ENCODE measurements around the gene MED7.
"Not testable (repeated sequence)": the region's sequence is repeated elsewhere in the genome, so short reads cannot be mapped to it uniquely, and the experiment has no call there.

MED7 gene, protein sequence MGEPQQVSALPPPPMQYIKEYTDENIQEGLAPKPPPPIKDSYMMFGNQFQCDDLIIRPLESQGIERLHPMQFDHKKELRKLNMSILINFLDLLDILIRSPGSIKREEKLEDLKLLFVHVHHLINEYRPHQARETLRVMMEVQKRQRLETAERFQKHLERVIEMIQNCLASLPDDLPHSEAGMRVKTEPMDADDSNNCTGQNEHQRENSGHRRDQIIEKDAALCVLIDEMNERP

GRCh38 chr5:157142317-157143126, at the start of gene MED7:
Gene MED7 (minus strand): TSS chr5:157142865. CDS start chr5:157139431, 3,434 bp downstream.
- DNase-seq (ENCODE audit: low spot score): peak; percentile 99

DNA sequence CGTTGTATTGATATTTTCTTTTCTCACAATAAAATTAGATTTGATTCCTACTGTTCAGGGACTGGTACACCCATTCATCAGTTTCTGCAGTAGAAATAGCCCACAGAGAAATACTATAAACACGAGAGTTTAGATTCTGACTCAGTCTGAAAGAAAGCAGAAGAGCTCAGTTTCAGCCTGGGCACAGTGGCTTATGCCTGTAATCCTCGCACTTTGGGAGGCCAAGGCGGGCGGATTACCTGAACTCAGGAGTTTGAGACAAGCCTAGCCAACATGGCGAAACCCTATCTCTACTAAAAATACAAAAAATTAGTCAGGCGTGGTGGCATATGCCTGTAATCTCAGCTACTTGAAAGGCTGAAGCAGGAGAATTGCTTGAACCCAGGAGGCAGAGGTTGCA, 46.6 kb upstream of the MED7 start:
- no peak for DNase-seq (ENCODE audit: low spot score)

- no peak for DNase-seq (ENCODE audit: low spot score)
Measured at GRCh38 chr5:157188270-157188669, 45.6 kb upstream of the MED7 start.

DNA sequence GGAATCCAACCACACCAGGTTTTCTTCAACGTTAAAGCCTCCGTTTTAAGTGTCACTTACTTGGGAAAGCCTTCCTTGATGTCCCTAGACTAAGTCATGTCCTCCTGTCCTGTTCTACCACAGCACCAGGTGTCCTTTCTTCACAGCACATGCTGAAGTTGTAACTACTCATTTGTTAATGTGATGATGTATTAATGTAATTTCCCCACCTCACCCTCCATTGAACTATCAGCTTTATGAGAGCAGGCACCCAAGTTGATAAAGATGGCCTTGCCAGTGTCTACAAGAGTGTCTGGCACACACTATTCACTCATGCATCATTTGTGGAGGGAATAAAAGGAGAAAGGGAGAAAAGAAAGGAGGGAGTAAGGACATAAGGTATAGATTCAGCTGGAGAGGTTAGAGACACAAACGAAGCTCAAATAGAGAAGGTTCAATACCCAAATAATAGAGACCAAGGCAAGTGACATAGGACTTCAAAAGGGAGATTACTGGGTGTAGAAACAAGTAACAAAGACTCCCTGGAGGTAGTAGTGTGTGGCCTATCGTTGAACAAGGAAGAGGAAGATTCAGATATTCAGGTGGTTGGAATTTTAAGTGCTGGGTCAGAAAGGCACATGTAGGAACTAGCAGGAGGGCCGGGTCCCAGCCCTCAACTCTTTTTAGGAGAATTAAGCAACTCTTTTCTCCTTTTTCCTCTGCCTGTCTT, 44.5 kb upstream of the MED7 start:
- DNase-seq (ENCODE audit: low spot score): no peak

GRCh38 chr5:157186309-157187045, 43.8 kb upstream of the MED7 start:
- DNase-seq (ENCODE audit: low spot score): no peak

DNA sequence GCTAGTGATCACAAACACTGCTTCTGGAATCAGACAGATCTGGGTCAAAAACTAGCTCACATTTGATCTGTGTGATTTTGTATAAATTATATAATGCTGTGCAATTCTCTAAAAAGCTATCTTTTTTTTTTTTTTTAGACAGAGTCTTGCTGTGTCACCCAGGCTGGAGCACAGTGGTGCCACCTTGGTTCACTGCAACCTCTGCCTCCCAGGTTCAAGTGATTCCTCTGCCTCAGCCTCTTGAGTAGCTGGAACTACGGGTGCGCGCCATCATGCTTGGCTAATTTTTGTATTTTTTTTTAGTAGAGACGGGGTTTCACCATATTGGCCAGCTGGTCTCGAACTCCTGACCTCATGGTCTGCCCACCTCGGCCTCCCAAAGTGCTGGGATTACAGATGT, 42.5 kb upstream of the MED7 start:
- DNase-seq (ENCODE audit: low spot score): not testable (repeated sequence)

DNA sequence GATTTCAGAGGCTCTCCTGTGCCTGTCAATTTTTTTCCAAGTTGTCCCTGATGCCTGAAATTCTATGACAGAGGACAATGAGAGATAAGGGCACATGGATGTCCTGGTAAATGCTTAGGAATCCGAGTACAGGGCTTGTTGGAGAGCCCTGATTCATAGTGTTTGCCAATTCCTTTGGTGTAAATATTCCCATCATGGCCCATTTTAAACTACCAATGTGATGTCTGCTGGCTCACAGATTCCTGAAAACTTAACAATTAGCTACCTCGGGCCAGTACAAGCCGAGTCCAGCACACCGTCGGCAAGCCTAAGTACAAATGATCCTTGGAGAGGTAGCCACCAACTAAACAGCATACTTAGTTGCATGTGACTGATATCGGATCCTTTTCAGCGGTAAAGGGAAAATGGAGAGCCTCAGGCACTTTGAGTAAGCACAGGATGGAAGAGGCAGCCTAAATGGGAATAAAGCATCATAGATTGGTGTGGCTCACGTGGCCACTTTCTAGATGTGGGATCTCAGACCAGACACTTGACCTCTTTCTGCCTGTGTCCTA, 41.5 kb upstream of the MED7 start:
- DNase-seq (ENCODE audit: low spot score): no peak

GRCh38 chr5:157182143-157182757, 39.6 kb upstream of the MED7 start:
- no peak for DNase-seq (ENCODE audit: low spot score)

DNA sequence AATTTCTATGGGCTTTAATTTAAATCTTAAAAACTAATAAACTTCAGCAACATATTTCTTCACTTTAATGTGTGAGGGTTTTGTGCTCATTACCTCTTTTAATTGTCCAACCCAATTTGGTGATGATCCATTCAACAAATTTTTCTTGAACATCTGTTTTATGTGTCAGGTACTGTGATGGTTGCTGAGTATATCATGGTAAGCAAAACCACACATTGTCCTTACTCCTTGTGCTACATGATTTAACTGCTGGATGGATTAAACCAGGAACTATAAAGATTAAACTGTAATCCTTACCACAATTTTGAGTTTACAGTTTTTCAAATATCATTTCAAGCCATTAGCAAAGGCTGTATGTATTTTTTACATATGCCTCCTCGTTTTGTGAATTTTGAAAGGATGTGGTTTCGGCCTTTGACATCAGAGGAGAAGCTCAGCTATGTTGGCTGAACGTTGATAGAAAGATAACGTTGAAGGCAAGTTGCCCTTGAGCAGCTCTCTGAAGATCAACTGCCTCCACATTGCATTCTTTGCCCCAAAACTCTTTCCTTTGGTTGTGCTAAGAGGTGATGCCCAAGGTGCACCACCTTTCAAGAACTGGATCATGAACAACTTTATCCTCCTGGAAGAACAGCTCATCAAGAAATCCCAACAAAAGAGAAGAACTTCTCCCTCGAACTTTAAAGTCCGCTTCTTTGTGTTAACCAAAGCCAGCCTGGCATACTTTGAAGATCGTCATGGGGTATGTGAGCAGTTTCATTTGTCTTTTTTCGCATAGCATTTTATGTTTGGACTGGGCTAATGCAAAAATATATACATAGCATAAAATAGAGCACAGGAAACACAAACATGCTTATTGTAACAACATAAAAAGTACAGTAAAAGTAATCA, 38.0 kb upstream of the MED7 start, which contains the start of gene ITK:
TSS of gene ITK (plus strand) at position 467 of the 891 bp plus-strand sequence. CDS start at position 605, 138 bp downstream.
- DNase-seq (ENCODE audit: low spot score): no peak

GRCh38 chr5:157178966-157179365, 36.3 kb upstream of the MED7 start:
- DNase-seq (ENCODE audit: low spot score): no peak

- no peak for DNase-seq (ENCODE audit: low spot score)
Measured at GRCh38 chr5:157177953-157178352, 35.3 kb upstream of the MED7 start.

GRCh38 chr5:157175071-157175612, 32.5 kb upstream of the MED7 start:
- no peak for DNase-seq (ENCODE audit: low spot score)

DNA sequence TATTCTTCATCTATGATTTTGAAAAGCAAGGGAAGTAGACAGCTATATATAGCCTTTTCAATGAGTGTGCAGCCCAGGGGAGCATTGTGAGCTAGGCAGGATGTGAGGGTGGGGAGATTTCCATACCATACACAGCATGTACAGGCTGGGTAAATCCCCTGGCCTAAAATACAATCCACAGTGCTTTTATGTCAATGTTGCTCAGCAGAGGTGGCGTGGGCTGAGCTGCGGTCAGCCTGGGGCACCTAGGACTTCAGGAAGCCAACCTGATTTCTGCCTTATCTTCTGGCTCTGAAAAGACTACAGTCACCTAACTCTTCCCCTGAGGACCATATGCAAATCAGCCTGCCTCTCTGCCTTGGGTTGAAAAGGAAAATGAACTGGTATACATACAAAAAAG, 29.7 kb upstream of the MED7 start:
- DNase-seq (ENCODE audit: low spot score): no peak

DNA sequence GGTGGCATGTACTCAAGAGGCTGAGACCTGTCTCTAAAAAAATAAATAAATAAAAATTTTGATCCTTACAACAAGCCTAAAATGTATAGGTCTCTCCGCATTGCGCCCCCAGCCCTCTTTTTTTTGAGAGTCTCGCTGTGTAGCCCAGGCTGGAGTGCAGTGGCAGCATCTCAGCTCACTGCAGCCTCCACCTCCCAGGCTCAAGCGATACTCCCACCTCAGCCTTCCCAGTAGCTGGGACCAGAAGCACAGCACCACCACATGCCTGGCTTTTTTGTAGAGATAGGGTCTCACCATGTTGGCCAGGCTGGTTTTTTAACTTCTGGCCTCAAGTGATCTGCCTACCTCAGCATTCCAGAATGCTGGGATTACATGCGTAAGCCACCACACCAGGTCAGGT, 25.6 kb upstream of the MED7 start:
- DNase-seq (ENCODE audit: low spot score): no peak

GRCh38 chr5:157167214-157167621, 24.6 kb upstream of the MED7 start:
- no peak for DNase-seq (ENCODE audit: low spot score)

DNA sequence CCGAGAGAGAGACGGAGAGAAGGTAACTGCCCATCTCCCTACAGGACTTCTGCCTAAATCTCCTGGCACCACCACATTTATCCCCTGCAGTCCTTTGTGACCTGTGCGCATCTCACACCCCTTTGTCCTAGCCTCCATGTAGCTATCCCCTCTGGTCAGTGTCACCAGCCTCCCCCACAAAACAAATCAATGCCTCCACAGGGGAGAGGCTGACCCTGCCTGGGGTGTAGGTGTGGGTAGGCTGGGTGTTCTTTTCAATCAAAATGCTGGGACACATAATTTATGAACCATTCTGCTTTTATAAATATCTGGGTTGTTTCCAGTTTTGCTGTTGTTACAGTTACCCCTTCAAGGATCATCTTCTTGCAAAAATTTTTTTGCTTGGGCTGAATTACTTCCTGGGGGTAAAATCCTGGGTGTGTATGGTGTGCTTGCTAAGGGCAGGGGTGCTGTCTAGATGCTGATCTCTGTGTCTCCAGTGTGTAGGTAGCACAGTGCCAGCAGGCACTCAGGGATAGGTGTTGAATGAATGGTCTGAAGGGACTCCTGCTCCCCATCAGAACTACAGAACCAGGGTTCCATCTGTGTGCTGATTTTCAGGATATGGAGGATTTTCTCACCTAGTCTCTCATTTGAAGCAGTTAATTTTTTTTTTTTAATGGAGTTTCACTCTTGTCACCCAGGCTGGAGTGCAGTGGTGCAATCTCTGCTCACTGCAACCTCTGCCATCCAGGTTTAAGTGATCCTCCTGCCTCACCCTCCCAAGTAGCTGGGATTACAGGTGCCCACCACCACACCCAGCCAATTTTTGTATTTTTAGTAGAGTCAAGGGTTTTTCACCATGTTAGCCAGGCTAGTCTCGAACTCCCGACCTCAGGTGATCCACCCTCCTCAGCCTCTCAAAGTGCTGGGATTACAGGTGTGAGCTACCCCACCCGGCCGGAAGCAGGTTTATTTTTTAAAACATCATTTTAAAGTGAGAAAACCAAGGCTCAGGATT, 23.8 kb upstream of the MED7 start, which contains the start of gene GARIN3:
TSS of gene GARIN3 (minus strand) at position 51 of the 1,000 bp plus-strand sequence. CDS start 96 bp downstream, outside the sequence.
- DNase-seq (ENCODE audit: low spot score): no peak

- DNase-seq (ENCODE audit: low spot score): no peak
Measured at GRCh38 chr5:157165668-157166067, 23.0 kb upstream of the MED7 start.

DNA sequence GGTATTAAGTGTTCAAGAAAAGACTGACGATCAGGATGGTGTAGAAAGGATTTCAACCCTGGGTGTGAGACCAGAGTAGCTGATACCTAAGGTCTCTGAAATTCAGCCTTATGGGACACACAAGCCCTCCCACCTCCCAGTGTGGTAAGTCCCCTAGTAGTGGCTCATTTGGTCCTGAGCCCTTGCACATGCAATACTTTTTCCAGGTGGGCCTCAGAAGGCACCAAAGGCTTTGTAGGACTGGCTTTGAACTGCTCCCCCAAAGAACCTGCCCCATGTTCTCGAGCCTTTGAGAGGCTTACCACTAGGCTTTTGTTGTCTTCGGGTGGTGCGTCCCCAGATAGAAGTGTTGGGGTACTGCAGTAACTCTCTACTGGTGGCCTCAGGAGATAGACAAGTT, 22.6 kb upstream of the MED7 start:
- DNase-seq (ENCODE audit: low spot score): no peak

DNA sequence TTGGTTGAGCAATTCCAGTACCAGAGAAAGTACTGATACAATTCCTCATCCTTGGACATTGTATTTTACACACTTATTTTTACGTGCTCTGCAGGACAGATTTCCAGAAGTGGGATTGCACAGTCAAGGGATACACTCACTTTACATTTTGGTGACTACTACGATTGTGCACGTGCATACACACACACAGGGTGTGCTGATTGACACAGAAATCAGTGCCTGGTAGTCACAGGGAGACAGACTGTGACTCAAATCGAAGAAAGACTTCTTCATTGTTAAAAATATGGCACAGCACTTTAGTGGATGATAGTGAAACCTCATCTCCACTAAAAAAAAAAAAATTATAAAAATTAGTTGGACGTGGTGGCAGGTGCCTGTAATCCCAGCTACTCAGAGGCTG, 21.9 kb upstream of the MED7 start:
- no peak for DNase-seq (ENCODE audit: low spot score)

Measured in hematopoietic multipotent progenitor cell treated with erythropoietin and hydrocortisone succinate and interleukin-3 and kit ligand, for 15 days (in vitro differentiated cells).